Measurements from ENCODE around the gene MCFD2.
"Not testable (repeated sequence)": the region's sequence is repeated elsewhere in the genome, so short reads cannot be mapped to it uniquely, and the experiment has no call there.

Gene MCFD2

DNA sequence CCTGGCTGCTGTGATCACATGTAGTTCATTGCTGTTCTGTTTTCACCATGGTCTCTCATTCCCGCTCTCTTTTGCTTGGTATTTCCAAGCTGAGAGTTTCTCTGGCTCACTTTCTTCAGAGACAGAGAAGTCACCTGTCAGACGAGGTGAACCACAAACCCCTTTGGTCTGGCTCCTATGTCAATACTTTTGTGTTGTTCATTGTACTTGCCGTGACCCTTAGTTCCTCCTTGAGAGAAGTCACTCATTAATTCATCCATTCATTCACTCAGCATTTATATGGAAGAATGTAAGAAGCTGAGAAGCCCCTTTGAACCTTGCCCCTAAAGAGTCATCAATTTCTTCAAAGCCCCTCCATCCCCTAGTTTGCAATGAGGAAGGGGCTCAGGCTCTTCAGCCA, 15.2 kb downstream of the MCFD2 start:
- no peak for DNase-seq

DNA sequence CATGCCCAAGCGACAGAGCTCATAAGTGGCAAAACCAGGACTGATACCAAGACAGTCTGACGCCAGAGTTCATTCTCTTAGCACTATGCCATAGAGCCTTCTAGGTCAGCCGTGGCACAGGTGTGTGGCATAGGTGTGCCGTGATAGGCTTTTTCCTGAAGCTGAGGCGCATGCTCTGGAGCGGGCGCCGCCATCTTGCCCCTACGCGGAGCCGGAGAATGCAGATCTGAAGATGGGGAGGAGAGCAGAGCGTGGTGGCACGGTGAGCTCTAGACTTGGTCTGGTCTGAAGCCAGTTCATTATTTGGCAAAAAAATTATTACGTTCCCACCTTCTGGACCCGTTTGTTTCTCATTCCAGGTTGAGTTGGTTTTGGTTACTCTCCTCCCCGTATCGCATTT, 16.6 kb downstream of the MCFD2 start:
- DNase-seq, result no peak

- DNase-seq, result no peak
Measured at GRCh38 chr2:46898024-46898423, 17.6 kb downstream of the MCFD2 start.

DNA sequence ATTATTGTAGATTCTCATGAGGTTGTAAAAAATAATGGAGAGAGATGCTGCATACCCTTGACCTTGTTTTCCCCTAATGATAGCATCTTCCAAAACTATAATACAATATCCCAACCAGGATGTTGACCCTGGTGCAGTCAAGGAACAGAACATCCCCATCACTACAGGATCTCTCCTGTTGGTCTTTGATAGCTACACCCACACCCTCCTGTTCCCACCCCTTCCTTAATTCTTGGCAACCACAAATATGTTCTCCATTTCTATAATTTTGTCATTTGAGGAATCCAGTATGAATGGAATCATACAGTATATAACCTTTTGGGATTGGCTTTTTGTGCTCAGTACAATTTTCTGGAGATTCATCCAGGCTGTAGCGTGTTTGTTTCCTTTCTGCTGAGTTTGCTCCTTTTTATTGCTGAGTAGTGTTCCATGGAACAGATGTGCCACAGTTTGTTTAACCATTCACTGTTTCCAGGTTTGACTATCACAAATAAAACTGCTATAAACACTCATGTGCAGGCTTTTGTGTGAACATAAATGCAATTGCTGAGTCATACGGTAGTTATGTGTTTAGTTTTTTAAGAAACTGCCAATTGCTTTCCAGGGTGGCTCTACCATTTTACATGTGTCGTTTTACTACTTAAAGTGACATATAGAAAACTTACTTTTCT, 22.2 kb downstream of the MCFD2 start:
- no peak for DNase-seq

DNA sequence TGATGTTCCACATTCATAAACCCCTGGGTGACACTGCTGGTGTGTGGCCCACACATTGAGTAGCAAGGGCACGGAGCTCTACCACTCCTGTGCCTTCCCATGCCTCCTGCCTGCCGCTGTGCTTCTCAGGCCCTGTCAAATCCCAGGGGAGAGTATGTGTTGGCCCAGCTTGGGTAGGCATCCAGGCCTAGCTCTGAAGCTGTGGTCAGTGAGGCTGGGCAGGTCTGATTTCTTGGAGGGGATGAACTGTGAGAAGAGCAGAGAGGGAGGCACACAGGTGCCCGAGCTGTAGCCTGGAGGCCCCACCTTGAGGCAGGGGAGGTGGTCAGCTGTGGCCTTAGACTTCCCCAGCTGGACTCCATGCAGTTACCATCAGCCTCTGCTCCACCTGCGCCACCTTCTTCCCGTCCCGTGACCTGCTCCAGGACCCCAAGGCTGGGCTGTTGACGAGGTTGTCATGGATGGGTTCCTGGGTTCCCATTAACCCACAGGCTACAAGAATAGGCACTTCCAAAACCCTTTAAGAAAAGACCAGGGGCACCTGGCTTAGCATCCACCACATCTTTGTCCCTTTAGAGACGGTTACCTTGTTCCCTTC, 23.6 kb downstream of the MCFD2 start:
- DNase-seq, result no peak

DNA sequence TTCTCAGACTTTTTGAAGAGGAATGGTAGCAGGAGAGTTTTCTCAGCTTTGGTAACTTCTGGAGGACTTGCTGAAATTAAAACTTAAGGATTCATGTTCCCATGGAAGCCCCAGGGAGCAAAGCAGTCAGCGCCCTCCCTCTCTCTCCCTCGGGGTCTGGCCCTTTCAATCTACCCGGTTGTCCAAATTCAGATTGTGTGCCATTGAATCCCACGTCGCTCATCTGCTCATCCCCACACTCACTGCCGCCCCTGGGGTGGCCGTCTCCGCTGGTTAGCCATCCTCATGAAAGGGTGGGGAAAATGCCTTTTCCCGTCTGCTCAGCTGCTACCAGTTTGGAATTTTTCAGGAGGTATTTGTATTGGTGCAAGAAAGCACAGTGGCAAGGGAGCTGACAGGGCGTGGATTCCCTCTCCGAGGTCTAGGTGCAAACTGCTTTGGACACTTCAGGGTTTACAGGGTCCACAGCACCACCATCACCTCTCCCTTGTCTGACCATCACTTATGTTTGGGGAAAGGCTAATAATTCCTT, 27.1 kb downstream of the MCFD2 start:
- no peak for DNase-seq

DNA sequence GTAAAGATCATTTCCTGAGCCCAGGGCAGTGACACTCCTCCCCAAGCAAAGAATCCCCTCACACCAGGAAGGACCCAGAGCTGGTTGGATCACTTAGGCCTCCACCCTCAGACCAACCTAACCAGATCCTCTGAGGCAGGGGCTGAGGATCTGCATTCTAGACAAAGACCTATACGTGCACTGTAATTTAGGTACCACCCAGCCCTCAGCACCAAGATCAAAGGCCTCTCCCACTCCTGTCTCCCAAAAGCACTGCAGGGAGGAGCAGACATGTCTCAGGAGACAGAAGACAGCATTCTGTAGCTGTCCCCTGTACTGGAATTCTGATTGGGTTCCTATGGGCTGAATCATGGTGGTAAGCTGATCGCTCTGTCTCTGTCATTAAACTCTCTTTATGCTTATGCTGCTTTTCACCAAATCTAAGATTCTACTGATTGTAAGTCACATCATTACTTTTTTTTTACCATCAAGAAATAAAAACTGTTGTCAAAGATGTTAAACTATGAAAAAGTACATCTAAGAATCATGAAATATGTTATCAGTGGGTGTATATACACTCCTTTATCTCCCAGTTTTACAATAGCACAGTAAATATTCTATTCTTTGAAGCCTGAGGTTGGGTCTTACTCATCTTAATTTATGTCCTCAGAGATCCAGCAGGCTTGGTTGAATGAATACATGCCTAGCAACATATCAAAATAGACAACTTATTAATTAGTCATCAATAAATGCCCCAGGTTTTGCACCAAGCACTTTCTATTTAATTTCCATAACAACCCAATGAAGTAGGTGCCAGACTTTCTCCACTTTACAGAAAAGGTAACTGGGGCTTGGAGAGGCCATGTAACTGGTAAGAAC, 28.3 kb downstream of the MCFD2 start:
- no peak for DNase-seq

- no peak for DNase-seq
Measured at GRCh38 chr2:46886268-46887027, 29.2 kb downstream of the MCFD2 start.

GRCh38 chr2:46885376-46885775, 30.2 kb downstream of the MCFD2 start:
- no peak for DNase-seq

- DNase-seq, result no peak
Measured at GRCh38 chr2:46879511-46879910, 36.1 kb downstream of the MCFD2 start.

- no peak for DNase-seq
Measured at GRCh38 chr2:46878886-46879285, 36.7 kb downstream of the MCFD2 start.

GRCh38 chr2:46878240-46878877, 37.2 kb downstream of the MCFD2 start:
- DNase-seq, result no peak

DNA sequence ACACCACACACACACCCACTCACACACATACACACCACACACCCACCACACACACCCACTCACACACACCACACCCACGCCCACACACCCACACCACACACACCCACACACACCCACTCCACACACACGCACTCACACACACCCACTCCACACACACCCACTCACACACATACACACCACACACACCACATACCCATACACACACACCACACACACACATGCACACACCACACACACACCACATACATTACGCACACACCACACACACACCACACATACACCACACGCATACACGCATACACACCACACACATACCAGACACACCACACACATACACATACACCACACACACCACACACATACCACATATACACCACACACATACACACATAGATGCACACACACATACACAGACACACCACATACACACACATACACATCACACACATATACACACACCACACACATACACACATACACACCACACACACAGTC, 37.9 kb downstream of the MCFD2 start:
- no peak for DNase-seq

- no peak for DNase-seq
Measured at GRCh38 chr2:46876741-46877384, 38.7 kb downstream of the MCFD2 start.

DNA sequence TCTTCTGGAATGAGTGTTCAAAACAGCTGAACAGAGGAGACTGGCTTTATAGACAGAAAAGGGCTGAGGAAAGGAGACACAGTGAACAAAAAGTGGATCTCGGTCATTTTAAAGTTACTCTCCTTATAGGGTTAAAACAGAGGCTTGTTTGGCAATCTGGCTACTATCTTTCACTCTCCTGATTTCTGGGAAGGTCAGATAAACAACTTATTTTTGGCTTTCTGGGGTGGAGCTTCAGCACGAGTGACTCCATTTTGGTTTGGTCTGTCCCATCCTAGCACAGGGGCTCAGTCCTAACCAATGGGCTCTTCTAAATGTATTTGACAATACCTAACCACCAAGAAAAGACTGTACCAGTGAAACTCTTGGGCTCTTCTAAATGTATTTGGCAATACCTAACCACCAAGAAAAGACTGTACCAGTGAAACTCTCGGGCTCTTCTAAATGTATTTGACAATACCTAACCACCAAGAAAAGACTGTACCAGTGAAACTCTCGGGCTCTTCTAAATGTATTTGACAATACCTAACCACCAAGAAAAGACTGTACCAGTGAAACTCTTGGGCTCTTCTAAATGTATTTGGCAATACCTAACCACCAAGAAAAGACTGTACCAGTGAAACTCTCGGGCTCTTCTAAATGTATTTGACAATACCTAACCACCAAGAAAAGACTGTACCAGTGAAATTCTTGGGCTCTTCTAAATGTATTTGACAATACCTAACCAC, 39.5 kb downstream of the MCFD2 start:
- not testable (repeated sequence) for DNase-seq

- no peak for DNase-seq
Measured at GRCh38 chr2:46875226-46875899, 40.2 kb downstream of the MCFD2 start.

DNA sequence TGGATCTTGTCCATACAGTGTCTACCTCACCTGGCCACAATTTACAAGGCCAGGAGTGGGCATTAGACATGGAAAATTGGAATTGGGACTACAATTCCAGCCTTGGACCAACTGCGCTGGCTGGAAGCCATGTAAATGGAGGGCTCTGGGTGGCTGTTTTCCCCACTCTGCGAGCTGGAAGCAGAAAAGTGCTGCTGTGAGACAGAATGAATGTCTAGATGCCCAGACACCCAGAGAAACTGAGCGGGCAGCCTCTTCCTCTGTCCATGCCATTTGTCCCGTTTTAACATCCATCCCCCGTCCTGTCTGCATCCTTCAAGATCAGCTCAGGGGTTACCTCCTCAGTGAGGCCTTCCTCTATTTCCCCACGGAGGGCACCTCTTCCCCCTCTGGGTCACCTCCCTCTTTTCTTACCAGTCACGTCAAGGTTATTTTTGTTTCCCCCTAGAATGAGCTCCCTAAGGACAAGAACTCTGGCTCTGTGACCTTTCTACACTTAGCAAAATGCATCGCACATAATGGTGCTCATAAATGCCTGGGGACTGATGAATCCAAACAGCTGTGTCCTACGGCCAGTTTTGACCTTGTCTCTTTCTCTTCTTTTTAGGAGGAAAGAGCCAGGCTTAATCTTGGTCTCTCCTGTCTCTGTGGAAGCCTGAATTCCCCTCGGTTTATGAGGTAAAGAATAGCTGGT, 41.2 kb downstream of the MCFD2 start:
- DNase-seq, result no peak

DNA sequence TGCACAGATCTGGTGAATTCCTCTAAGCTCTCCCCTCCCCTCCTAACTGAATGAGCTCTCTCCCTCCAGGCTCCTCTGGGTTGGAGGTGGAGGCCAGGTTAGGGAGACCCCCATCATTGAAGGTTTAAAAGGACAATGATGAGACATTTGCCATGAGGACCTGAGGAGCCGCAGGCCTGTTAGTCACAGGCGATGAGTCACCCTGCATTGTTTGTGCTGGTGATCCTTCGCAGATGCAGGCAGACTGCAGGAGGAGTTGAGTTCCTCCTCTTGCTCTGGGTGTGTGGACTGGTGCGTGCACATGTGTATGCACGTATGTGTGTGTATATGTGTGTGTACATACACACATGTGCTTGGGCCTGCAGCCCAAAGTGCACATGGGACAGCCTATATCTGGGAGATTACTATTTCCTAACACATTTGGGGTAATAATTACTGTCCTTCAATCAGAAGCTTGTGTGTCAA, 42.0 kb downstream of the MCFD2 start:
- DNase-seq, result no peak

DNA sequence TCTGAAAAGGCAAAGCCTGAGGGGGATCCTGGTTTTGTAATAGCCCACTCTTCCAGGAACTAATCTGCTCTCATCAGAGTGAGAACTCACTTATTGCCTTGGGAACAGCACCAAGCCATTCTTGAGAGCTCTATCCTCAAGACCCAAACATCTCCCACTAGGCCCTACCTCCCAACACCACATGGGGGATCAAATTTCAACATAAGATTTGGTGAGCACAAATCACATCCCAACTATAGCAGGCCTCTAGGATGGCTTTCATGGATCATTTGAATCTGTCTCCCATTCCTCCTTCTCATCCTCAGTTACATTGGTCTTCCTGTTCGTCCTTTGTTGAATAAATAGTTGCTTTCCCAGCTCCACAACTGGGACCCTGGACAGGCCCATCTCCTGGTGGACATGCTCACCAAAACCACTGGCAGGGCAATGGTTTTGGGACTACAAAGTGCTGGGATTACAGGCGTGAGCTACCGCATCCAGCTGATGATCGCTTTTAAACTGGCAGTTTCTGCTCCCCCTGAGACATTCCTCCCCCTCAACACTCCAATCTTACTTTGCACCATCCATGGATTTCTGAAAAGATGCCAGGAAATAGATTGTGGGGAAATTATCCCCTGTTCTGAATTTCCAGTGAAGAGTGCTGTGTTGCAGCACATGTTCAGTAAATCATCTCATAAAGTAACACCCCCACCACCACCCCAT, 42.6 kb downstream of the MCFD2 start:
- DNase-seq, result no peak

Measured in activated naive CD4-positive, alpha-beta T cell (primary cell).